ENCODE measurements around the gene MAP2K6.

DNA sequence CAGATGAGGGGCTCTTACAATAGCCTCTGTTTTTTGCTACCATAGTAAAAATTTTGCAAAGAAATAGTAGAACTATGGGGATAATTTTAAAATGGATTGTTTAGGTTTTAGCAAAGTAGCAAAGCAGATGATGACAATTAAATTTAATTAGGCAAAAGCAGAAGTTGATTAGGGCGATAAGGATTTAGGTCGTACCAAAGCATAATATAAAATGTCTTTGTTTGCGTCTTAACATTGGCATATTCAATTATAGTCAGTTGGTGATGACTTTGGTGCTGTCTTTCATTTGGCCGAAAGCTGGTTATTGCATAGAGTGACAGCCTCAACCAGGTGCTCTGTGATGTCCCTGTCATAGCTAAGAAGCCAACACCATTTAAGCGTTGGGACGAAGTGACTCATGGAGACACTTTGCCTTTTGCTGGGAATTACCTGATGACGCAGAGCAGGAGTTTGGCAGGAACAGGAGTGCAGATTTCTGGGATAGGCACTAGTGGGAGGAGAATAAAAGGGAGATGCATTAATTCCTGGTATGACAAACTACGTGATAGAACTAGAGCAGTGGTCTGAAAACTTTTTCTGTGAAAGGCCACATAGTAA is 38.3 kb downstream of the MAP2K6 start:
- TF ChIP-seq TEAD4 (IDR thresholded peaks at IDR 0.05; ENCODE audit: low read depth, low read length), result no peak
- no peak for TF ChIP-seq CHD1 (IDR thresholded peaks at IDR 0.05; ENCODE audit: low read depth, low read length)
- TF ChIP-seq CTCF (IDR thresholded peaks at IDR 0.05; ENCODE audit: control extremely low read depth in 1 of 3, insufficient read depth in 1 of 3, low read depth in 1 of 3, low read length in 3 of 3), result no peak
- TF ChIP-seq CBX8 (IDR thresholded peaks at IDR 0.05; ENCODE audit: borderline replicate concordance, low read depth, low read length), result no peak
- no peak for TF ChIP-seq MAFK (IDR thresholded peaks at IDR 0.05; ENCODE audit: low read depth, low read length)
- TF ChIP-seq, protein P1, sequence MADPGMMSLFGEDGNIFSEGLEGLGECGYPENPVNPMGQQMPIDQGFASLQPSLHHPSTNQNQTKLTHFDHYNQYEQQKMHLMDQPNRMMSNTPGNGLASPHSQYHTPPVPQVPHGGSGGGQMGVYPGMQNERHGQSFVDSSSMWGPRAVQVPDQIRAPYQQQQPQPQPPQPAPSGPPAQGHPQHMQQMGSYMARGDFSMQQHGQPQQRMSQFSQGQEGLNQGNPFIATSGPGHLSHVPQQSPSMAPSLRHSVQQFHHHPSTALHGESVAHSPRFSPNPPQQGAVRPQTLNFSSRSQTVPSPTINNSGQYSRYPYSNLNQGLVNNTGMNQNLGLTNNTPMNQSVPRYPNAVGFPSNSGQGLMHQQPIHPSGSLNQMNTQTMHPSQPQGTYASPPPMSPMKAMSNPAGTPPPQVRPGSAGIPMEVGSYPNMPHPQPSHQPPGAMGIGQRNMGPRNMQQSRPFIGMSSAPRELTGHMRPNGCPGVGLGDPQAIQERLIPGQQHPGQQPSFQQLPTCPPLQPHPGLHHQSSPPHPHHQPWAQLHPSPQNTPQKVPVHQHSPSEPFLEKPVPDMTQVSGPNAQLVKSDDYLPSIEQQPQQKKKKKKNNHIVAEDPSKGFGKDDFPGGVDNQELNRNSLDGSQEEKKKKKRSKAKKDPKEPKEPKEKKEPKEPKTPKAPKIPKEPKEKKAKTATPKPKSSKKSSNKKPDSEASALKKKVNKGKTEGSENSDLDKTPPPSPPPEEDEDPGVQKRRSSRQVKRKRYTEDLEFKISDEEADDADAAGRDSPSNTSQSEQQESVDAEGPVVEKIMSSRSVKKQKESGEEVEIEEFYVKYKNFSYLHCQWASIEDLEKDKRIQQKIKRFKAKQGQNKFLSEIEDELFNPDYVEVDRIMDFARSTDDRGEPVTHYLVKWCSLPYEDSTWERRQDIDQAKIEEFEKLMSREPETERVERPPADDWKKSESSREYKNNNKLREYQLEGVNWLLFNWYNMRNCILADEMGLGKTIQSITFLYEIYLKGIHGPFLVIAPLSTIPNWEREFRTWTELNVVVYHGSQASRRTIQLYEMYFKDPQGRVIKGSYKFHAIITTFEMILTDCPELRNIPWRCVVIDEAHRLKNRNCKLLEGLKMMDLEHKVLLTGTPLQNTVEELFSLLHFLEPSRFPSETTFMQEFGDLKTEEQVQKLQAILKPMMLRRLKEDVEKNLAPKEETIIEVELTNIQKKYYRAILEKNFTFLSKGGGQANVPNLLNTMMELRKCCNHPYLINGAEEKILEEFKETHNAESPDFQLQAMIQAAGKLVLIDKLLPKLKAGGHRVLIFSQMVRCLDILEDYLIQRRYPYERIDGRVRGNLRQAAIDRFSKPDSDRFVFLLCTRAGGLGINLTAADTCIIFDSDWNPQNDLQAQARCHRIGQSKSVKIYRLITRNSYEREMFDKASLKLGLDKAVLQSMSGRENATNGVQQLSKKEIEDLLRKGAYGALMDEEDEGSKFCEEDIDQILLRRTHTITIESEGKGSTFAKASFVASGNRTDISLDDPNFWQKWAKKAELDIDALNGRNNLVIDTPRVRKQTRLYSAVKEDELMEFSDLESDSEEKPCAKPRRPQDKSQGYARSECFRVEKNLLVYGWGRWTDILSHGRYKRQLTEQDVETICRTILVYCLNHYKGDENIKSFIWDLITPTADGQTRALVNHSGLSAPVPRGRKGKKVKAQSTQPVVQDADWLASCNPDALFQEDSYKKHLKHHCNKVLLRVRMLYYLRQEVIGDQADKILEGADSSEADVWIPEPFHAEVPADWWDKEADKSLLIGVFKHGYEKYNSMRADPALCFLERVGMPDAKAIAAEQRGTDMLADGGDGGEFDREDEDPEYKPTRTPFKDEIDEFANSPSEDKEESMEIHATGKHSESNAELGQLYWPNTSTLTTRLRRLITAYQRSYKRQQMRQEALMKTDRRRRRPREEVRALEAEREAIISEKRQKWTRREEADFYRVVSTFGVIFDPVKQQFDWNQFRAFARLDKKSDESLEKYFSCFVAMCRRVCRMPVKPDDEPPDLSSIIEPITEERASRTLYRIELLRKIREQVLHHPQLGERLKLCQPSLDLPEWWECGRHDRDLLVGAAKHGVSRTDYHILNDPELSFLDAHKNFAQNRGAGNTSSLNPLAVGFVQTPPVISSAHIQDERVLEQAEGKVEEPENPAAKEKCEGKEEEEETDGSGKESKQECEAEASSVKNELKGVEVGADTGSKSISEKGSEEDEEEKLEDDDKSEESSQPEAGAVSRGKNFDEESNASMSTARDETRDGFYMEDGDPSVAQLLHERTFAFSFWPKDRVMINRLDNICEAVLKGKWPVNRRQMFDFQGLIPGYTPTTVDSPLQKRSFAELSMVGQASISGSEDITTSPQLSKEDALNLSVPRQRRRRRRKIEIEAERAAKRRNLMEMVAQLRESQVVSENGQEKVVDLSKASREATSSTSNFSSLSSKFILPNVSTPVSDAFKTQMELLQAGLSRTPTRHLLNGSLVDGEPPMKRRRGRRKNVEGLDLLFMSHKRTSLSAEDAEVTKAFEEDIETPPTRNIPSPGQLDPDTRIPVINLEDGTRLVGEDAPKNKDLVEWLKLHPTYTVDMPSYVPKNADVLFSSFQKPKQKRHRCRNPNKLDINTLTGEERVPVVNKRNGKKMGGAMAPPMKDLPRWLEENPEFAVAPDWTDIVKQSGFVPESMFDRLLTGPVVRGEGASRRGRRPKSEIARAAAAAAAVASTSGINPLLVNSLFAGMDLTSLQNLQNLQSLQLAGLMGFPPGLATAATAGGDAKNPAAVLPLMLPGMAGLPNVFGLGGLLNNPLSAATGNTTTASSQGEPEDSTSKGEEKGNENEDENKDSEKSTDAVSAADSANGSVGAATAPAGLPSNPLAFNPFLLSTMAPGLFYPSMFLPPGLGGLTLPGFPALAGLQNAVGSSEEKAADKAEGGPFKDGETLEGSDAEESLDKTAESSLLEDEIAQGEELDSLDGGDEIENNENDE (IDR thresholded peaks at IDR 0.05; ENCODE audit: insufficient replicate concordance, low read length), result no peak
- TF ChIP-seq TAF7 (optimal IDR thresholded peaks at IDR 0.05; ENCODE audit: borderline replicate concordance, low read depth, low read length), result no peak
- no peak for TF ChIP-seq EZH2 (IDR thresholded peaks at IDR 0.05; ENCODE audit: low read depth, low read length, severe bottlenecking)

All from H1 (cell line).